GM08714 (cell line): Measurements from ENCODE around the gene ZNF93.
"Not testable (repeated sequence)": the region's sequence is repeated elsewhere in the genome, so short reads cannot be mapped to it uniquely, and the experiment has no call there.

ENCODE experiments used
- H3K4me3 ChIP-seq: fragments of 200-500 bp; sonication (Bioruptor generic); 2 replicates; pipeline ENCODE4 v1.5.1; 2014; ENCODE audit warnings: mild to moderate bottlenecking, low read length, inconsistent platforms
- ZNF274 ChIP-seq: IDR thresholded peaks from 2 replicates; pipeline ENCODE4 v1.6.1; 2012; ENCODE audit warnings: mild to moderate bottlenecking, low read depth, low read length

The ZNF93 gene

GRCh38 chr19:19964416-19964815 is 63.7 kb downstream of the ZNF93 start:
- TF ChIP-seq ZNF274, result no peak
- H3K4me3 ChIP-seq, result no peak overlapping the region

GRCh38 chr19:19966126-19966525 is 65.4 kb downstream of the ZNF93 start:
- not testable (repeated sequence) for H3K4me3 ChIP-seq

- H3K4me3 ChIP-seq, result no peak overlapping the region
- TF ChIP-seq ZNF274, result no peak
Measured at GRCh38 chr19:19966862-19967261, 66.1 kb downstream of the ZNF93 start.
